COR-L47 (cell line): ENCODE measurements around the gene CD86.
"Not testable (repeated sequence)": the region's sequence is repeated elsewhere in the genome, so short reads cannot be mapped to it uniquely, and the experiment has no call there.

ENCODE experiments used
- DNase-seq: peaks from one replicate; lab custom pipeline; 2025; lab: John Stamatoyannopoulos, UW

The CD86 gene

DNA sequence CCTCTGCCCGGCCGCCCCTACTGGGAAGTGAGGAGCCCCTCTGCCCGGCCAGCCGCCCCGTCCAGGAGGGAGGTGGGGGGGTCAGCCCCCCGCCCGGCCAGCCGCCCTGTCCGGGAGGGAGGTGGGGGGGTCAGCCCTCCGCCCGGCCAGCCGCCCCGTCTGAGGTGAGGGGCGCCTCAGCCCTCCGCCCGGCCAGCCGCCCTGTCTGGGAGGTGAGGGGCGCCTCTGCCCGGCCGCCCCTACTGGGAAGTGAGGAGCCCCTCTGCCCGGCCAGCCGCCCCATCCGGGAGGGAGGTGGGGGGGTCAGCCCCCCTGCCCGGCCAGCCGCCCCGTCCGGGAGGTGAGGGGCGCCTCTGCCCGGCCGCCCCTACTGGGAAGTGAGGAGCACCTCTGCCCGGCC lies 109.8 kb downstream of the CD86 start:
- not testable (repeated sequence) for DNase-seq

DNA sequence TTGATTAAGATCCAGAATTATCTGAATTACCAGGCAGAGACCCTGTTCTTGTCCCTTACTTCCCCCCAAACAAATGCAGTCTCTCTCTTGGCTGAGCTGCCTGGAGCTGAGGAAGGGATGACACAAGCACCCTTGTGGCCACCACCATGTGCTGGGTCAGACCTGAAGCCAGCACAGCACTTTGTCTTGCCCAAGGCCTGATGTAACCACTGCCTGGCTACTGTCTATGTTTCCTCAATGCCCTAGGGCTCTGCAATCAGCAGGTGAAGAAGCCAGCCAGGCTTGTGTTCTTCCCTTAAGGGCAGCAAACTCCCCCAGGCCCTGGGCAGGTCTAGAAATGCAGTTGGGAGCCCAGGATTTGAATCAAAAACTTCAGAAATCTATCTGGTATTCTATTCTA lies 112.5 kb downstream of the CD86 start:
- no peak for DNase-seq

DNA sequence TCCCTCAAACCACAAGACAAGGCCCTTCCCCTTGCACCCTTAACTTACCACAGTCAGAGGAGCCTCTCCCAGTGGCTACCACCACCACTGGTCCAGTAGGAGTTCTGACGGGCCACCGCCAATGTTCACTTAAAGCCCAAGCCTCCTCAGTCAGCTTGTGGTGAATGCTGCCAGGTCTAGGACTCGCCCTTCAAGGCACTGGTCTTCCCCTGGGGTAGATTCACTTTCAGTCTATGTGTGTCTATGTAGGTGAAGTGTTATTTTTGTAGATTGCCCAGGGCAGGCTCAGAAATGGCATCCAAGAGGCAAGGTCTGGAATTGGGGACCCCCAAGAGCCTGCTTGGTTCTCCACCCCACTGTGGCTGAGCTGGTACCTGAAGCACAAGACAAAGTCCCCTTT lies 112.9 kb downstream of the CD86 start:
- DNase-seq, result no peak

DNA sequence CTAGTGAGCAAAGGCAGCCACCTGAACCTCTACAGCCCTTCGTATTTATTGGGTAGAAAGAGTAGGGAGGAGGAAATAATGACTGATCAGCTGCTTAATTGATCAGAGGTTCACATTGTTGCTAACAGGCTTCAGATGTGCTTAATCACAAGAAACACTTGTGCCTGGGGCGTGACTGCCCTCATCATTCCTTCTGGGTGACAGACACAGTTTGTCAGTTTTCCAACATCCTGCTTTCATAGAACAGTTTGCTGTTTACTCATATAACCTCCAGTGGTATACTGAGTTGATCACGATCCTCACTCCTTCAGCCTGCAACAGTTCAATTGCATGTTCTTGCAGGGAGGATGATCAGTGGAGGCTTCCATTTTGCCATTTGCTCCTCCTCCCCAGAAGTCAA lies 114.7 kb downstream of the CD86 start:
- no peak for DNase-seq
